ENCODE measurements around the gene CTCFL. TPM values are rescaled to one million over a fixed set of nuclear protein-coding genes. Genes with fewer than 3 reads are reported as not detected.

CTCFL gene
- total RNA-seq, 1 experiment from 2014 or later, result not detected

DNA sequence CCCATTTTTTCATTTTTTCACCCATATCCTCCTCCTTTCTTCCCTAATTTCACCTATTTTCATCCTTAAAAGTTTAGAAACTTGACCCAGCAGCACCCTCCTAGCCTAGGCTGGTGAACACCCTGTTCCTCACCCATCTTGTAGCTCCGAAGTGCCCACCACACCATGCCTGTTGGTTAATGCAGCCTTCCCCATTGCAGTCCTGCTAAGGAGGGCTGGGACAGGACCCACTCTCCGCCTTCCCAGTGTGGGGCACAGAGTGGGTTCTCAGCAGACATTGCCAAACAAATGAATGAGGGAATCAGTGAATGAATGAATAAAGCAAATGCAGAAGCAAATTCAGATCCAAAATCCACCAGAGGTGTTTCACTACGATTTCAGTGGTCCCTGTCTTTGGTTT lies 45.7 kb downstream of the CTCFL start:
- H2AFZ ChIP-seq, result no peak overlapping the region
- H3K9me3 ChIP-seq (ENCODE audit: insufficient read depth, low read depth), result no peaks in the 10 kb centered on the region
- H3K36me3 ChIP-seq (ENCODE audit: low read depth), result no peaks in the 10 kb centered on the region
- H3K27me3 ChIP-seq (ENCODE audit: insufficient read depth, low read depth), result peaks cover 70% of the 10 kb centered on the region
- H4K20me1 ChIP-seq (ENCODE audit: insufficient read depth), result no peaks in the 10 kb centered on the region
- no peak overlapping the region for H3K27ac ChIP-seq
- intact Hi-C loops (cut with micrococcal nuclease; ENCODE audit: unreplicated experiment), result no loop called here
- TF ChIP-seq, protein P1, sequence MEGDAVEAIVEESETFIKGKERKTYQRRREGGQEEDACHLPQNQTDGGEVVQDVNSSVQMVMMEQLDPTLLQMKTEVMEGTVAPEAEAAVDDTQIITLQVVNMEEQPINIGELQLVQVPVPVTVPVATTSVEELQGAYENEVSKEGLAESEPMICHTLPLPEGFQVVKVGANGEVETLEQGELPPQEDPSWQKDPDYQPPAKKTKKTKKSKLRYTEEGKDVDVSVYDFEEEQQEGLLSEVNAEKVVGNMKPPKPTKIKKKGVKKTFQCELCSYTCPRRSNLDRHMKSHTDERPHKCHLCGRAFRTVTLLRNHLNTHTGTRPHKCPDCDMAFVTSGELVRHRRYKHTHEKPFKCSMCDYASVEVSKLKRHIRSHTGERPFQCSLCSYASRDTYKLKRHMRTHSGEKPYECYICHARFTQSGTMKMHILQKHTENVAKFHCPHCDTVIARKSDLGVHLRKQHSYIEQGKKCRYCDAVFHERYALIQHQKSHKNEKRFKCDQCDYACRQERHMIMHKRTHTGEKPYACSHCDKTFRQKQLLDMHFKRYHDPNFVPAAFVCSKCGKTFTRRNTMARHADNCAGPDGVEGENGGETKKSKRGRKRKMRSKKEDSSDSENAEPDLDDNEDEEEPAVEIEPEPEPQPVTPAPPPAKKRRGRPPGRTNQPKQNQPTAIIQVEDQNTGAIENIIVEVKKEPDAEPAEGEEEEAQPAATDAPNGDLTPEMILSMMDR (conservative IDR thresholded peaks at IDR 0.05), result no peak
- no peak for TF ChIP-seq EZH2 (IDR thresholded peaks at IDR 0.05; ENCODE audit: low read depth)
- no TSS peak for BruUV-seq (replicated peaks)
- no peak overlapping the region for H3K4me2 ChIP-seq
- CTCF ChIA-PET, result no interaction called here
- no peaks in the 10 kb centered on the region for H3F3A ChIP-seq (ENCODE audit: insufficient read depth, low read depth)
- no peaks in the 10 kb centered on the region for H3K9me2 ChIP-seq (ENCODE audit: insufficient read depth)
- H3K79me2 ChIP-seq (ENCODE audit: low read depth), result no peaks in the 10 kb centered on the region
- no peak overlapping the region for H3K4me3 ChIP-seq
- POLR2A ChIA-PET (ENCODE audit: unreplicated experiment), result no interaction called here
- H3K4me1 ChIP-seq (replicated peaks; ENCODE audit: insufficient read depth), result no peaks in the 10 kb centered on the region
- no peak for DNase-seq

DNA sequence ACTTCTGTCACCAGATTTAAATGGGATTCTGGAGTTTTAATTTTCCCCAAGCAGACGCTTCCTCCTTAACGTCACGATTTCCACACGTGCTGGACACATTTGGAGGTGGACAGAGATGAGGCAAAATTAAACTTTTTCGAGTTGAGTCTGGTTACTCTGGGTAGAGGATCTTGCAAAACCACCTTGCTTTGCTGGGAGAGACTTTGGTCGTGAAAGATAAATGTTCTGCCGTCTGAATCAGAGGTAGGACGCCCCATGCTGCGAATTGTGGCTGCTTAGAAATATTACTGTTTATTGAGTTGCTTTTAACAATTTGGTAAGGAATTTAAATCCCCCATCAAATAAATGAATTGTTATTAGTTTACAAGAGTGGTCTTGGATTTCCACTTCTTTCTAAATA lies 46.8 kb downstream of the CTCFL start:
- ChIA-PET CTCF (no interaction called here), POLR2A (ENCODE audit: unreplicated experiment) (no interaction called here)
- H3K4me1 ChIP-seq (replicated peaks; ENCODE audit: insufficient read depth), result no peaks in the 10 kb centered on the region
- H3K4me2 ChIP-seq, result no peak overlapping the region
- no peaks in the 10 kb centered on the region for H3K9me3 ChIP-seq (ENCODE audit: insufficient read depth, low read depth)
- no peak overlapping the region for H3K4me3 ChIP-seq
- no TSS peak for BruUV-seq (replicated peaks)
- no peaks in the 10 kb centered on the region for H3K79me2 ChIP-seq (ENCODE audit: low read depth)
- H3K27me3 ChIP-seq (ENCODE audit: insufficient read depth, low read depth), result peaks cover 67% of the 10 kb centered on the region
- intact Hi-C loops (cut with micrococcal nuclease; ENCODE audit: unreplicated experiment), result no loop called here
- H3K36me3 ChIP-seq (ENCODE audit: low read depth), result no peaks in the 10 kb centered on the region
- no peaks in the 10 kb centered on the region for H4K20me1 ChIP-seq (ENCODE audit: insufficient read depth)
- H2AFZ ChIP-seq, result no peak overlapping the region
- DNase-seq, result no peak
- H3K9me2 ChIP-seq (ENCODE audit: insufficient read depth), result no peaks in the 10 kb centered on the region
- TF ChIP-seq, protein P1 (conservative IDR thresholded peaks at IDR 0.05), result no peak
- TF ChIP-seq EZH2 (IDR thresholded peaks at IDR 0.05; ENCODE audit: low read depth), result no peak
- no peaks in the 10 kb centered on the region for H3F3A ChIP-seq (ENCODE audit: insufficient read depth, low read depth)
- H3K27ac ChIP-seq, result no peak overlapping the region

DNA sequence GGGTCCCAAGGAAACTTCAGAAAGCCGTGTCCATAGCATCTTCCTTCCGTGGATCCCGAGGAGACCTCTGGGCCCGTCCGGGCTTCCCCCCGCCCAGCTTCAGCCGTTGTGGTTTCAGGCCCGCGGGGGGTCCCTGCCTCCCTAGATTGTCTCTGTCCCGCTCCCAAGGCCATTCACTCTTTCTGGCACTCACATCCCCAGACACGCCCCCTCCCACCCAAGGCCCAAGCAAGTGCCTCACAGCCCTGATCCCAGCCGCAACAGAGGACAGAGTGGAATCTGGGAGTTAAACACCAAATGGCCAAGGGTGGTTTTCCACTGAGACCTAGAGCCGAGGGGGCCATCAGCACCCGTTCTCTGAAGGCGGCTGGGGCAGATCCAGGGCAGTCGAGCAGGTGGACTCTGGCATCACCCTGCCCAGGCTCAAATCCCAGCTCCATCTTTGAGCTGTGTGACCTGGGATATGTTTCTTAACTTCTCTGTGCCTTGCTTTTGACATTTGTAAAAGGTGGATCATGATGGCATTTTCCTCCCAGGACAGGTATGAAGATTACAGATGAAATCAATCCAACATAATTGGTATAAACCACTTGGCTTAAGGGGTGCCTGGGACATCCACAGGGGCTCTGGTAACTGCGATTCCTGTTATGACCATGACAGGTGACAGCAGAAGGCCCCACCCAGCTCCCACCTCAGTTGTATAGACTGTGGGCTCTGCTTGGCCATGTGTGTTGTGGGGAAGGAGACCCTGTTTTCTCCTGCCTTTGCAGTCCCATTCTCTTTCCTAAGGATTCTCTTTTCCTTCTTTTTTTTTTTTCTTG lies 48.1 kb downstream of the CTCFL start:
- Histone ChIP-seq H3K4me3 (no peak overlapping the region), H2AFZ (no peak overlapping the region), H3K4me1 (replicated peaks; ENCODE audit: insufficient read depth) (no peaks in the 10 kb centered on the region), H3K27me3 (ENCODE audit: insufficient read depth, low read depth) (peaks cover 74% of the 10 kb centered on the region), H3K36me3 (ENCODE audit: low read depth) (no peaks in the 10 kb centered on the region), H3K79me2 (ENCODE audit: low read depth) (no peaks in the 10 kb centered on the region), H3K9me3 (ENCODE audit: insufficient read depth, low read depth) (no peaks in the 10 kb centered on the region), H4K20me1 (ENCODE audit: insufficient read depth) (no peaks in the 10 kb centered on the region), H3K9me2 (ENCODE audit: insufficient read depth) (no peaks in the 10 kb centered on the region), H3K27ac (no peak overlapping the region), H3F3A (ENCODE audit: insufficient read depth, low read depth) (no peaks in the 10 kb centered on the region), H3K4me2 (no peak overlapping the region)
- TF ChIP-seq, protein P1 (conservative IDR thresholded peaks at IDR 0.05), result no peak
- no peak for TF ChIP-seq EZH2 (IDR thresholded peaks at IDR 0.05; ENCODE audit: low read depth)
- DNase-seq, result no peak
- no TSS peak for BruUV-seq (replicated peaks)
- ChIA-PET POLR2A (ENCODE audit: unreplicated experiment) (interaction anchor here (0.7 kb wide), 1 partner anchor 42 kb away, joined by 3 read pairs; no protein-coding TSS in a partner anchor), CTCF (interaction anchor here (0.6 kb wide), 1 partner anchor 97 kb away, joined by 3 read pairs; no protein-coding TSS in a partner anchor)
- intact Hi-C loops (cut with micrococcal nuclease; ENCODE audit: unreplicated experiment), result no loop called here
